WERI-Rb-1 (cell line): ENCODE data around the gene PRKCH.

Source experiments
- DNase-seq: peaks from one replicate; pipeline ENCODE4 v3.0.0-alpha.2; 2020
- H3K27ac ChIP-seq: fragments of 250-450 bp; sonication (Bioruptor Pico); 2 replicates; pipeline ENCODE4 v1.5.1; 2020; ENCODE audit warnings: mild to moderate bottlenecking, moderate library complexity
- H3K27me3 ChIP-seq: fragments of 250-450 bp; sonication (Bioruptor Pico); 2 replicates; pipeline ENCODE4 v1.5.1; 2021; ENCODE audit warnings: mild to moderate bottlenecking, low read depth, moderate library complexity; ENCODE audit not compliant: insufficient read depth, severe bottlenecking
- H3K36me3 ChIP-seq: fragments of 250-450 bp; sonication (Bioruptor Pico); 2 replicates; pipeline ENCODE4 v1.5.1; 2020; ENCODE audit warnings: mild to moderate bottlenecking, moderate library complexity
- H3K4me3 ChIP-seq: 2 replicates; pipeline ENCODE4 v1.5.1; 2011; ENCODE audit warnings: low read depth, mild to moderate bottlenecking, control low read depth, low read length
- H3K9me3 ChIP-seq: fragments of 250-450 bp; sonication (Bioruptor Pico); 2 replicates; pipeline ENCODE4 v1.5.1; 2021; ENCODE audit warnings: mild to moderate bottlenecking, moderate library complexity; ENCODE audit not compliant: severe bottlenecking
- CTCF ChIP-seq: IDR thresholded peaks from 2 replicates; pipeline ENCODE4 v1.5.1; 2011; ENCODE audit warnings: low read depth, mild to moderate bottlenecking, control low read depth, inconsistent platforms, low read length

PRKCH gene

GRCh38 chr14:61341275-61342206, 20.2 kb downstream of the PRKCH start:
- no peaks in the 10 kb centered on the region for H3K9me3 ChIP-seq
- TF ChIP-seq CTCF = no peak
- no peaks in the 10 kb centered on the region for H3K27me3 ChIP-seq
- DNase-seq = no peak
- H3K27ac ChIP-seq = no peak overlapping the region
- H3K4me3 ChIP-seq = no peak overlapping the region
- no peaks in the 10 kb centered on the region for H3K36me3 ChIP-seq

GRCh38 chr14:61342486-61342885, 21.1 kb downstream of the PRKCH start:
- no peaks in the 10 kb centered on the region for H3K27me3 ChIP-seq
- no peaks in the 10 kb centered on the region for H3K9me3 ChIP-seq
- no peak overlapping the region for H3K4me3 ChIP-seq
- no peaks in the 10 kb centered on the region for H3K36me3 ChIP-seq
- TF ChIP-seq CTCF = no peak
- H3K27ac ChIP-seq = no peak overlapping the region
- DNase-seq = no peak

- Histone ChIP-seq H3K27me3 (no peaks in the 10 kb centered on the region), H3K27ac (no peak overlapping the region), H3K9me3 (no peaks in the 10 kb centered on the region), H3K4me3 (no peak overlapping the region), H3K36me3 (no peaks in the 10 kb centered on the region)
- DNase-seq = no peak
- TF ChIP-seq CTCF = no peak
Measured at GRCh38 chr14:61342932-61343331, 21.6 kb downstream of the PRKCH start.

- Histone ChIP-seq H3K27me3 (no peaks in the 10 kb centered on the region), H3K9me3 (no peaks in the 10 kb centered on the region), H3K36me3 (no peaks in the 10 kb centered on the region), H3K27ac (no peak overlapping the region), H3K4me3 (no peak overlapping the region)
- TF ChIP-seq CTCF = no peak
- DNase-seq = no peak
Measured at GRCh38 chr14:61343471-61343870, 22.1 kb downstream of the PRKCH start.

- H3K36me3 ChIP-seq = no peaks in the 10 kb centered on the region
- no peak for DNase-seq
- H3K27me3 ChIP-seq = no peaks in the 10 kb centered on the region
- H3K4me3 ChIP-seq = no peak overlapping the region
- no peak for TF ChIP-seq CTCF
- H3K9me3 ChIP-seq = no peaks in the 10 kb centered on the region
- no peak overlapping the region for H3K27ac ChIP-seq
Measured at GRCh38 chr14:61343991-61344405, 22.6 kb downstream of the PRKCH start.
